IgD-negative memory B cell (primary cell): Measurements from ENCODE around the gene COL18A1. TPM values are rescaled to one million over a fixed set of nuclear protein-coding genes. Genes with fewer than 3 reads are reported as not detected.
"Not testable (repeated sequence)": the region's sequence is repeated elsewhere in the genome, so short reads cannot be mapped to it uniquely, and the experiment has no call there.

Experiments
- H3K27ac Mint-ChIP-seq, 3 donors: one replicate each; pipeline ENCODE4 v1.8.0; 2020 to 2022; ENCODE audit warnings: mild to moderate bottlenecking in 3 of 3, mixed read lengths in 3 of 3, moderate library complexity in 1 of 3
- H3K27me3 Mint-ChIP-seq: one replicate; pipeline ENCODE4 v1.8.0; 2021; ENCODE audit warnings: mixed read lengths
- H3K36me3 Mint-ChIP-seq: one replicate; pipeline ENCODE4 v1.8.0; 2020; ENCODE audit warnings: mild to moderate bottlenecking, mixed read lengths
- H3K4me1 Mint-ChIP-seq, 3 donors: one replicate each; pipeline ENCODE4 v1.8.0; 2020 to 2022; ENCODE audit warnings: mixed read lengths in 3 of 3, mild to moderate bottlenecking in 1 of 3
- H3K4me3 Mint-ChIP-seq, 4 donors: one replicate each; pipeline ENCODE4 v1.8.0; 2020 to 2022; ENCODE audit warnings: mild to moderate bottlenecking in 4 of 4, mixed read lengths in 4 of 4, moderate library complexity in 3 of 4
- H3K9me3 Mint-ChIP-seq, 3 donors: one replicate each; pipeline ENCODE4 v1.8.0; 2020 to 2021; ENCODE audit warnings: mixed read lengths in 3 of 3, mild to moderate bottlenecking in 1 of 3
- polyA plus RNA-seq: library from polyadenylated mRNA; unstranded; fragments of 300-500 nt; fragmentation: Illumina TruSeq; gene quantifications from one replicate; pipeline ENCODE4 v1.2.3, GENCODE V29; 2021

Gene COL18A1
- polyA plus RNA-seq, 1 donor from 2014 or later, result 4.0 TPM

- no peaks in the 10 kb centered on the region for H3K27me3 Mint-ChIP-seq
- peaks cover 17% of the 10 kb centered on the region for H3K36me3 Mint-ChIP-seq
- H3K4me3 Mint-ChIP-seq, result no peak overlapping the region
- H3K9me3 Mint-ChIP-seq, result peaks cover 4 to 17% (median 9%) of the 10 kb centered on the region in 3 donors
- H3K4me1 Mint-ChIP-seq, result no peaks in the 10 kb centered on the region
- H3K27ac Mint-ChIP-seq, result no peak overlapping the region
Measured at GRCh38 chr21:45524756-45525152, 119.8 kb downstream of the COL18A1 start.

- Mint-ChIP-seq H3K9me3 (peaks cover 3 to 12% (median 4%) of the 10 kb centered on the region in 3 donors), H3K27me3 (no peaks in the 10 kb centered on the region), H3K27ac (no peak overlapping the region), H3K36me3 (peaks cover 13% of the 10 kb centered on the region), H3K4me1 (no peaks in the 10 kb centered on the region), H3K4me3 (no peak overlapping the region)
Measured at GRCh38 chr21:45525153-45525909, 120.4 kb downstream of the COL18A1 start.

GRCh38 chr21:45525910-45526306 is 120.9 kb downstream of the COL18A1 start:
- Mint-ChIP-seq H3K36me3 (peaks cover 8% of the 10 kb centered on the region), H3K4me3 (no peak overlapping the region), H3K27ac (no peak overlapping the region), H3K9me3 (peaks cover 2 to 11% (median 4%) of the 10 kb centered on the region in 3 donors), H3K27me3 (no peaks in the 10 kb centered on the region), H3K4me1 (no peaks in the 10 kb centered on the region)

- not testable (repeated sequence) for H3K27ac Mint-ChIP-seq, H3K36me3 Mint-ChIP-seq, H3K9me3 Mint-ChIP-seq, H3K4me3 Mint-ChIP-seq, H3K27me3 Mint-ChIP-seq, H3K4me1 Mint-ChIP-seq
Measured at GRCh38 chr21:45527151-45527999, 122.4 kb downstream of the COL18A1 start.

- Mint-ChIP-seq H3K27ac (no peak overlapping the region), H3K9me3 (no peaks in the 10 kb centered on the region), H3K4me1 (peaks cover 0 to 7% (median 6%) of the 10 kb centered on the region in 3 donors), H3K36me3 (peaks cover 4% of the 10 kb centered on the region), H3K27me3 (no peaks in the 10 kb centered on the region), H3K4me3 (no peak overlapping the region)
Measured at GRCh38 chr21:45528028-45528705, 123.2 kb downstream of the COL18A1 start.

- H3K27me3 Mint-ChIP-seq, result no peaks in the 10 kb centered on the region
- H3K9me3 Mint-ChIP-seq, result no peaks in the 10 kb centered on the region
- H3K27ac Mint-ChIP-seq, result no peak overlapping the region
- H3K36me3 Mint-ChIP-seq, result peaks cover 4% of the 10 kb centered on the region
- H3K4me3 Mint-ChIP-seq, result no peak overlapping the region
- H3K4me1 Mint-ChIP-seq, result peaks cover 0 to 10% (median 6%) of the 10 kb centered on the region in 3 donors
Measured at GRCh38 chr21:45528981-45529784, 124.2 kb downstream of the COL18A1 start.

- no peaks in the 10 kb centered on the region for H3K9me3 Mint-ChIP-seq
- peaks cover 4% of the 10 kb centered on the region for H3K36me3 Mint-ChIP-seq
- H3K27ac Mint-ChIP-seq, result no peak overlapping the region
- H3K4me3 Mint-ChIP-seq, result no peak overlapping the region
- H3K4me1 Mint-ChIP-seq, result peaks cover 0 to 10% (median 6%) of the 10 kb centered on the region in 3 donors
- H3K27me3 Mint-ChIP-seq, result no peaks in the 10 kb centered on the region
Measured at GRCh38 chr21:45529785-45530422, 124.9 kb downstream of the COL18A1 start.

- H3K9me3 Mint-ChIP-seq, result no peaks in the 10 kb centered on the region
- peaks cover 4% of the 10 kb centered on the region for H3K36me3 Mint-ChIP-seq
- no peak overlapping the region for H3K4me3 Mint-ChIP-seq
- H3K4me1 Mint-ChIP-seq, result peaks cover 0 to 10% (median 6%) of the 10 kb centered on the region in 3 donors
- H3K27me3 Mint-ChIP-seq, result no peaks in the 10 kb centered on the region
- no peak overlapping the region for H3K27ac Mint-ChIP-seq
Measured at GRCh38 chr21:45530423-45531113, 125.6 kb downstream of the COL18A1 start.

GRCh38 chr21:45531114-45531392 is 126.1 kb downstream of the COL18A1 start:
- H3K27ac Mint-ChIP-seq, H3K4me1 Mint-ChIP-seq, H3K4me3 Mint-ChIP-seq, H3K36me3 Mint-ChIP-seq, H3K9me3 Mint-ChIP-seq, H3K27me3 Mint-ChIP-seq: not testable (repeated sequence)

- H3K27ac Mint-ChIP-seq, result peak overlapping the region in 1 of 3 donors; percentile 84
- H3K36me3 Mint-ChIP-seq, result peaks cover 4% of the 10 kb centered on the region
- no peaks in the 10 kb centered on the region for H3K27me3 Mint-ChIP-seq
- no peaks in the 10 kb centered on the region for H3K9me3 Mint-ChIP-seq
- no peak overlapping the region for H3K4me3 Mint-ChIP-seq
- H3K4me1 Mint-ChIP-seq, result peaks cover under 1 to 10% (median 8%) of the 10 kb centered on the region in 3 donors
Measured at GRCh38 chr21:45531393-45532215, 126.6 kb downstream of the COL18A1 start.

- H3K4me1 Mint-ChIP-seq, result peaks cover 4 to 10% (median 8%) of the 10 kb centered on the region in 3 donors
- peak overlapping the region in 2 of 3 donors; percentile 53 to 84 for H3K27ac Mint-ChIP-seq
- peaks cover 2% of the 10 kb centered on the region for H3K36me3 Mint-ChIP-seq
- peak overlapping the region in 2 of 4 donors; percentile 86 to 87 for H3K4me3 Mint-ChIP-seq
- no peaks in the 10 kb centered on the region for H3K9me3 Mint-ChIP-seq
- no peaks in the 10 kb centered on the region for H3K27me3 Mint-ChIP-seq
Measured at GRCh38 chr21:45532826-45533360, 127.9 kb downstream of the COL18A1 start.

- Mint-ChIP-seq H3K4me1 (peaks cover 4 to 10% (median 8%) of the 10 kb centered on the region in 3 donors), H3K4me3 (peak overlapping the region in 2 of 4 donors; percentile 47 to 55), H3K27me3 (no peaks in the 10 kb centered on the region), H3K36me3 (peaks cover 2% of the 10 kb centered on the region), H3K27ac (peak overlapping the region in 1 of 3 donors; percentile 53), H3K9me3 (no peaks in the 10 kb centered on the region)
Measured at GRCh38 chr21:45533361-45533845, 128.4 kb downstream of the COL18A1 start.
